ENCODE measurements around the gene KRT35. TPM values are rescaled to one million over a fixed set of nuclear protein-coding genes. Genes with fewer than 3 reads are reported as not detected.
A peak's percentile ranks its signal among the peaks of the same experiment; 100 is the strongest.

Gene KRT35
- polyA plus RNA-seq (2013, experiment 1 of 2; ENCODE audit: insufficient read length): not detected
- not detected for polyA plus RNA-seq (2013, experiment 2 of 2; ENCODE audit: insufficient read length)

DNA sequence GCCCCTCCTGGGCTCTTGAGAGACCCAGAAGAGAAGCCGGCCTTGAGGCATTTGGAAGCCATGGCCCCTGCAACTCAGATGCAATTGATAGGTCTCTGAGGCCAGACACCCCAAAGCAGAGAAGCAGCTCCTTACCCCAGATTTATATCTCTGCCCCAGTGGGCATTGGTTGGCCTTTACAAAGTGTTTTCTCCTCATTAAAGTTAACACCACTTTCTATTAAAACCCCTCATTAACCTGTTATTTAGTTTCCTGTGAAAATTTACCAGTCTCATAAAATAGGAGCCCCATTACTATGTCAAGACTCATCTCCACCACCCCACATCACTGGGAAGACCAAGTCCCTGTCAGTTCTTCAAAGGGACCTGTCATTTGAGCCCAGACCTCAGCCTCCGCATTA lies at the start of gene KRT35:
Gene KRT35, minus strand, starts transcription at position 116 of the 400 bp plus-strand sequence. Its CDS starts 54 bp downstream, at position 62.
- DNase-seq: no peak

GRCh38 chr17:41530062-41531048 lies 49.4 kb upstream of the KRT35 start:
- peak; percentile 63 for DNase-seq

- no peak for DNase-seq
Measured at GRCh38 chr17:41529491-41529915, 48.6 kb upstream of the KRT35 start.

DNA sequence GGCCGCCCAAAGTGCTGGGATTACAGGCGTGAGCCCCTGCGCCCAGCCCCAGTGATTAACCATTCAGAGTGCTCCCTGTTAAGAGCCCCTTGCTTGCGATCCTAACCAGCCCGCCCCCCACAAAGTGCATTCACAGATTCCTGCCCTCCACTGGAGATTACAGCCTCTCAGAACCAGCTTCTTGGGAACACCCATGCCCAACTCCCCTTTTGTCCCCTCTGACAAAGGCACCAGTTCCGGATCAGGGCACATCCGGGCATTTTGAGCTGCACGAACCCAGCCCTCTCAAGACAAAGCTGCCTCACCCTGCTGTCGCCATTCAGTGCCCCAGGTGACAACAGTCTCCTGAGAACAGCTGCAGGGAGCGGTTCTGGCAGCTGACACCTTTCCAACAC lies 48.0 kb upstream of the KRT35 start:
- no peak for DNase-seq

- DNase-seq: no peak
Measured at GRCh38 chr17:41527063-41528023, 46.4 kb upstream of the KRT35 start.

DNA sequence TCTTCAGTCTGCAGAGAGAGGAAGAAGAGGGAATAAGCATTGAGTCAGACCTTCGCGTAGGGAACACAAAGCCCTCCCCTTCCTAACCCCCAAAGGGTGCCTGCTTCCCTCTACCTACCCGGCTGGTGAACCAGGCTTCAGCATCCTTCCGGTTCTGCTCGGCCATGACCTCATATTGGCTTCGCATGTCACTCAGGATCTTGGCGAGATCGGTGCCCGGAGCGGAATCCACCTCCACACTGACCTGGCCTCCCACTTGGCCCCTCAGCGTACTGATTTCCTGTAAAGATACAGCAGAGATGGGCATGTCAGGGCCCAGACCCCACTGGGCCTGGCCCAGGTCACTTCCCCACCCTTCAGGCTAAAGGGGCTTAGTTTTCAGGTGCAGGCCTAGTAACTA lies 43.3 kb upstream of the KRT35 start:
- DNase-seq: no peak

DNA sequence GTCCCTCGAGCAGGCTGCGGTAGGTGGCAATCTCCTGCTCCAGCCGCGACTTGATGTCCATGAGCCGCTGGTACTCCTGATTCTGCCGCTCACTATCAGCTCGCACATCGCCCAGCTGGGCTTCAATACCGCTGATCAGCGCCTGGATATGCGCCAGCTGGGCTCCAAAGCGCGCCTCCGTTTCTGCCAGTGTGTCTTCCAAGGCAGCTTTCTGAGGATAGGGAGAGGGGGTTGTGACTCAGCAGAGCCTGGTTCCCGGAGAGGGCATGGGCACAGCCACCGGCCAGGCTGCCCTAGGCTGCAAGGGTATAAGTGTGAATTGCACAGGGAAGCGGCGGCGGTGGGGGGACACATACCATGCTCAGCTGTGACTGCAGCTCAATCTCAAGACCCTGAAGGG lies 42.8 kb upstream of the KRT35 start:
- DNase-seq: no peak

- DNase-seq: no peak
Measured at GRCh38 chr17:41523225-41523593, 42.3 kb upstream of the KRT35 start.

- DNase-seq: no peak
Measured at GRCh38 chr17:41522301-41523224, 41.6 kb upstream of the KRT35 start.

DNA sequence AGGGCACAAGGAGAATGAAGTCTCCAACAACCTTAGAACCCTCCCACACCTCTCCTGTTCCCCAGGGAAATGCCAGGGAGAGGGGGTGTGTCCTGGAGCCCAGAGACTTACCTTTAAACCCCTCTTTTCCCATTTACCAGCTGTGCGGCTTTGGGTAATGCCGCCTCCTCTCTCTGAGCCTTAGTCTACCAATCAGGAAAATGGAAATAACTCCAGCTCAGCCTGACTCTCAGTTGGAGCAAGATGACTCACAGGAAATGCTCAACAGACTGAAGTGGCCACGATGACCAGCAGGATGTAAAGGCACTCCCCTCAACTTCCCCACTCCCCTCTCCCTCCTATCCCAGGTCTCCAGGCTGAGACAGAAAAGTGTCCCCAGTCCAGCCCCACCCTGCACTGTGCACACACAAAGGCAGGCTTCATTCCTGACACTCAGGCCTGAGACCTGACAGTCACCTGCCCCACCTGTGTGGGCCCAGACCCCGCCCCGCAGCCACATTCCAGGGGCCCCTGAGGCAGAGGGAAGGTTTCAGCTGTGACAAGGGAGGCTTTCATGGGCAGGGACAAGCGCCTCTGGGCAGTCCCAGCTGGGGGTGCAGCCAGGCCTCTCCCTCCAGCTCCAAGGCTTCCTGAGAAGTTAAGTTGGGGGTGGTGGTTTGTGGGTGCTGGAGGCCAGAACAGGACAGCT lies 40.8 kb upstream of the KRT35 start:
- peak; percentile 75 for DNase-seq

- DNase-seq: no peak
Measured at GRCh38 chr17:41520821-41521521, 40.0 kb upstream of the KRT35 start.

DNA sequence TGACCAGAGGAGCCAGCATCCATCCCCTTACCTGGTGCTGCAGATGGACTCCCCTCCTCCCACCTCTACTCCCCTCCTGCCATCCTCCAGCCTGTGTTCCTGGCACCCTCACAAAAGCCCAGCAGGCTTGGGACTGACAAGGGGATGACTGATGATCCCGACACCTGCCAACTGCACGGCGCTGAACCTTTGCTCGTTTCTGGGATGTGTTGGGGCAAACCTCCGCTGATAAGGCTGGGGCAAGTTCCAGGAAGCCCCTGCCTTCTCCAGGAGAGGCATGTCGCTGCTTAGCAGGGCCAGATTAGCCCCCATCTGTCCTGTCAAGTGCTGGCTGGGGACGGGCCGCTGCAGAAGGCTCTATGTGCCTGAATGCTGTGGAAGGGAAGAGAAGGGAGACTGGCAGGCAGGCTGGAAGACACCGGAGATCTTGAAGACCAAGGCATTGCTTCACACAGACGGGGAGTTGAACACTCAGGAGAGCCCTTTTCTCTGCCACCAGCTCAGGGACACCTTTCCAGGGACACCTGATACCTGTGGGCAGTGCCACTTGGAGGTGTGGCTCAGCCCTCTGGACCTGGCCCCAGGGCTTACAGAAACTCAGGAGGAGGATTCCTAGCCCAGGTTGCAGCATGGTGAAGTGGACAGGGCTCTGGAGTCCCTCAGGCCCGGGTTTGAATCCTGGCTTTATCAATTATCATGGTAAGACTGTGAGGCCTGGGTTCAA lies 38.7 kb upstream of the KRT35 start:
- DNase-seq: no peak

- no peak for DNase-seq
Measured at GRCh38 chr17:41518789-41519449, 38.0 kb upstream of the KRT35 start, which contains the start of gene KRT15. KRT15 (minus strand) TSS chr17:41518890; CDS start chr17:41518827, 63 bp downstream.

DNA sequence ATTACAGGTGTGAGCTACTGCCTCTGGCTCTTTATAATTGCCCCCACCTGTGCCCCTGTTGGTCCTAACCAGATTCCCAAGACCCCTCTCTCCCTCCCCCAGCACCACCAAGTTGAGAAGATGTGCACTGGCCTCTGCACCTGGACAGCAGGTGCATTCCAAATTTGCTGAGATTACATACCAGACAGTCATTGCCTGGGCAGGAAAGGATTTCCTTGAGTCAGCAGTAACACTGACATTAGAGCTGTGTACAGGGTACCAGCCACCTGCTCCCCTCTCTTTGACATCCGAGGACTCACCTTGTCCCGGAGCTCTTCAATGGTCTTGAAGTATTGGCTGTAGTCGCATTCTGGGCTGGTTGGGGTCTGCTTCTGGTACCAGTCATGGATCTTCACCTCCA lies 37.1 kb upstream of the KRT35 start:
- DNase-seq: no peak

DNA sequence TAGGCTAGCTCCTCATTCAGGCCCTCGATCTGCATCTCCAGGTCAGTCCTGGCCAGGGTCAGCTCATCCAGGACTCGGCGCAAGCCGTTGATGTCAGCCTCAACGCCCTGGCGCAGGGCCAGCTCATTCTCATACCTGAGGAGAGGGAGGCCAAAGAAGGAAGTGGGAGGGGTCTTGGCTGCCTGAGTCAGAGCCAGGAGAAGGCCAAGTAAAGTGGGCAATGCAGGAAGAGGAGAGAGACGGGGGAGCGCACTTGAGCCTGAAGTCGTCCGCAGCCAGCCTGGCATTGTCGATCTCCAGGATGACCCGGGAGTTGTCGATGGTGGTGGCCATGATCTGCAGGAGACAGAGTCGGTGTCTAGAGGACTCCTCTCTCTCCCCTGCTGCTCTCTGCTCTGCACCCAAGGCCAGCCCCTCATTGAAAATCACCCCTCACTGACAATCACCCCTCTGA lies 35.9 kb upstream of the KRT35 start:
- DNase-seq: no peak

DNA sequence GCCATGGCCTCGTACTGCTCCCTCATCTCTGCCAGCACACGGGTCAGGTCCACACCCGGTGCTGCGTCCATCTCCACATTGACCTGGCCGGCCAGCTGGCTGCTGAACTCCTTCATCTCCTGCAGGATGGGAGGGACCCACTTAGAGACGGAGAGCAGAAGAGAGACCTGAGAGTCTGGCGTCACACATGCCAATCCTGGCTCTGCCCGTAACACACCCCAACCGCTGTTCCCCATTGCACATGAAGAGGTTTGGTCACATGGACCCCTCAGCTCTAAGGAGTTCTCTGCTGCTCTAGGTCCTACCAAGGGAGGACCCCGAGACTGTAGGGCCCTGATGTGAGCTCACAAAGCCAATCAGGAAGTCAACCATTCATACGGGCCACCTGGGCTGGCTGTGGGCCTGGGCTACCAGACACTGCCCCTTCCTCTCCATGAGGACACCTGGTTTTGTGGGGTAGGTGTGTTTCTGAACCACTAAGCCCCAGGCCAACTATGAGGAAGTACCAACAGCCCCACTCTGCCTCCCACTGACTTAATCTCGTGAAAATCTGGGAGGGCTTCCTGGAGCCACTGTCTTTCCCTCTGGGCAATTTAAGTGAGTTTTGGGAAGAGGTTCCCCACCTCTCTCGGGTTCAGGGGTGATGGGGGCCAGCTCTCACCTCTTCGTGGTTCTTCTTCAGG lies 35.3 kb upstream of the KRT35 start:
- DNase-seq: no peak

DNA sequence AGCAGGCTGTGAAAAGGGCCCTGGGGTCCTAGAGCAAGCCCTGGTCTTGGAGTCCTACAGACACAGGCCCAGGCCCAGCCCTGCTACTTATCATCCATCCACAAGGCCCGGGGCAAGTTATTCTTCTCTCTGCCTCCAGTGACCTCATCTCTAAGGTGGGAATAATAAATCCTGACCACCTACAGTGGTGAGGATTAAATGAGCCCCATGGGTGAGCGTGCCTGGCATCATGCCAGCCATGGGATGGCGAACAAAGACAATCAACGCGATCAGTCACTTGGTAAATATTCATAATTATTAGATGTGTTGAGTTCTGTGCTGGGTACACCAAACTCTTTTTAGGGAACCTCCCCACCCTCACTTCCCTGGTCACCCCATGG lies 32.2 kb upstream of the KRT35 start:
- DNase-seq: no peak

DNA sequence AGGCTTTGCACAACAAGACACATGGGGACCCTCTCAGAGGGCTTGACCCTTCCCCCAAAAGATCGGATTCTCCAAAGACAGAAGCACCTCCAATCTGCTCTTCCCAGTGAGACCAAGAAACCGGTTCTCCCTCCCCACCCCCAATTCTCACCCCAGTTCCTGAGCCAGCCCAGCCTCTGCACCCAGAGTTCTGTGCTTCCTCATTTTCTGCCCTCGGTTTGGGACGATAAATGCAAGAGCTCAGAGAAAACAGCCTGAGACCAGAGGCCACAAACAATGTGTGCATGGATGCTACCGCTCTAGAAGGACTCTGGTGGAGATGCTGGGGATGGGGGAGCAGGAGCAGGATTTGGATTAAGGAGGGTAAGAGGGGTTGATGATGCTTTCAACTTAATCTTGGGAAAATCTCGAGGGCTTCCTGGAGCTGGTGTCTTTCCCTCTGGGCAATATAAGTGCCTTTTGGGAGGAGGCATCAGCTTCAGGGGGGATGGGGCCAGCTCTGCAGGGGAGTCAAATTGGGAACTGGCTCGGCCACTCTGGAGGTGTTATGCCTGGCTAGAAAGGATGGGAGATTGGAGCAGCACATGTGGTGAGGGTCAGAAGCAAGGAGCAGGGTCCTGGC lies 31.7 kb upstream of the KRT35 start:
- no peak for DNase-seq

All from fibroblast of skin of abdomen (primary cell).